Osteocyte (in vitro differentiated cells): ENCODE measurements around the gene KCNA2. TPM values are rescaled to one million over a fixed set of nuclear protein-coding genes. Genes with fewer than 3 reads are reported as not detected.

Experiments used
- DNase-seq: peaks from one replicate; pipeline ENCODE4 v3.0.0; 2021; ENCODE audit warnings: mixed read lengths; ENCODE audit not compliant: unreplicated experiment; ENCODE audit errors: extremely low spot score
- H3K27ac Mint-ChIP-seq: one replicate; pipeline ENCODE4 v1.8.0; 2021; ENCODE audit warnings: mild to moderate bottlenecking, mixed read lengths; ENCODE audit not compliant: unreplicated experiment
- H3K27me3 Mint-ChIP-seq: one replicate; pipeline ENCODE4 v1.8.0; 2021; ENCODE audit warnings: mixed read lengths; ENCODE audit not compliant: unreplicated experiment
- H3K36me3 Mint-ChIP-seq: one replicate; pipeline ENCODE4 v1.8.0; 2021; ENCODE audit warnings: mixed read lengths; ENCODE audit not compliant: unreplicated experiment
- H3K4me1 Mint-ChIP-seq: one replicate; pipeline ENCODE4 v1.8.0; 2021; ENCODE audit warnings: mixed read lengths; ENCODE audit not compliant: unreplicated experiment
- H3K4me3 Mint-ChIP-seq: one replicate; pipeline ENCODE4 v1.8.0; 2021; ENCODE audit warnings: mild to moderate bottlenecking, moderate library complexity, mixed read lengths; ENCODE audit not compliant: unreplicated experiment
- H3K9me3 Mint-ChIP-seq: one replicate; pipeline ENCODE4 v1.8.0; 2021; ENCODE audit warnings: mixed read lengths; ENCODE audit not compliant: unreplicated experiment
- total RNA-seq: library from RNA; stranded (reverse); gene quantifications from 2 replicates; pipeline ENCODE4 v1.2.1, GENCODE V29; 2021
- TF ChIP-seq, protein P1 (sequence below): fragments of 200-600 bp; sonication (generic); IDR thresholded peaks from 2 replicates; pipeline ENCODE4 v1.5.0; 2021; ENCODE audit warnings: antibody characterized with exemption, mild to moderate bottlenecking, moderate library complexity

Gene KCNA2
- total RNA-seq, 1 donor from 2014 or later, result 0.05 TPM

DNA sequence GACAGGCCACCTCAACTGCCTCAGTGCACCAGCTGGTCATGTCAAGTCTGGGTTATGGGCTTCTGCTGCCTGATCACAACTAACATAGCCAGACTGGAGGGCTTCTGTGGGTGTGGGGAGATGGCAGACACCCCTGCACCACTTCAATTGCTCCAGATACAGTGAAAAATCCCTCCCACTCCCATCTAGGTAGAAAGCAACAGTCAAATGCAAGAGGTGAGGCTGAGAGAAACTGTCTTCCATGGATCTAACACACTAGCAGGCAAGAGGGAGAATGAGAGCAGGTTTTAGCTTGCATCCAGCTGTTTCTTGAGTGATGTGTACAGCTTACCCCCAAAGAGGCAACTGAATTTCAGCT lies 10.8 kb downstream of the KCNA2 start:
- Mint-ChIP-seq H3K27me3 (peaks cover 11% of the 10 kb centered on the region), H3K36me3 (no peaks in the 10 kb centered on the region), H3K9me3 (no peaks in the 10 kb centered on the region), H3K27ac (no peak overlapping the region), H3K4me1 (no peaks in the 10 kb centered on the region), H3K4me3 (no peak overlapping the region)
- TF ChIP-seq, protein P1, sequence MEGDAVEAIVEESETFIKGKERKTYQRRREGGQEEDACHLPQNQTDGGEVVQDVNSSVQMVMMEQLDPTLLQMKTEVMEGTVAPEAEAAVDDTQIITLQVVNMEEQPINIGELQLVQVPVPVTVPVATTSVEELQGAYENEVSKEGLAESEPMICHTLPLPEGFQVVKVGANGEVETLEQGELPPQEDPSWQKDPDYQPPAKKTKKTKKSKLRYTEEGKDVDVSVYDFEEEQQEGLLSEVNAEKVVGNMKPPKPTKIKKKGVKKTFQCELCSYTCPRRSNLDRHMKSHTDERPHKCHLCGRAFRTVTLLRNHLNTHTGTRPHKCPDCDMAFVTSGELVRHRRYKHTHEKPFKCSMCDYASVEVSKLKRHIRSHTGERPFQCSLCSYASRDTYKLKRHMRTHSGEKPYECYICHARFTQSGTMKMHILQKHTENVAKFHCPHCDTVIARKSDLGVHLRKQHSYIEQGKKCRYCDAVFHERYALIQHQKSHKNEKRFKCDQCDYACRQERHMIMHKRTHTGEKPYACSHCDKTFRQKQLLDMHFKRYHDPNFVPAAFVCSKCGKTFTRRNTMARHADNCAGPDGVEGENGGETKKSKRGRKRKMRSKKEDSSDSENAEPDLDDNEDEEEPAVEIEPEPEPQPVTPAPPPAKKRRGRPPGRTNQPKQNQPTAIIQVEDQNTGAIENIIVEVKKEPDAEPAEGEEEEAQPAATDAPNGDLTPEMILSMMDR, result no peak
- no peak for DNase-seq

DNA sequence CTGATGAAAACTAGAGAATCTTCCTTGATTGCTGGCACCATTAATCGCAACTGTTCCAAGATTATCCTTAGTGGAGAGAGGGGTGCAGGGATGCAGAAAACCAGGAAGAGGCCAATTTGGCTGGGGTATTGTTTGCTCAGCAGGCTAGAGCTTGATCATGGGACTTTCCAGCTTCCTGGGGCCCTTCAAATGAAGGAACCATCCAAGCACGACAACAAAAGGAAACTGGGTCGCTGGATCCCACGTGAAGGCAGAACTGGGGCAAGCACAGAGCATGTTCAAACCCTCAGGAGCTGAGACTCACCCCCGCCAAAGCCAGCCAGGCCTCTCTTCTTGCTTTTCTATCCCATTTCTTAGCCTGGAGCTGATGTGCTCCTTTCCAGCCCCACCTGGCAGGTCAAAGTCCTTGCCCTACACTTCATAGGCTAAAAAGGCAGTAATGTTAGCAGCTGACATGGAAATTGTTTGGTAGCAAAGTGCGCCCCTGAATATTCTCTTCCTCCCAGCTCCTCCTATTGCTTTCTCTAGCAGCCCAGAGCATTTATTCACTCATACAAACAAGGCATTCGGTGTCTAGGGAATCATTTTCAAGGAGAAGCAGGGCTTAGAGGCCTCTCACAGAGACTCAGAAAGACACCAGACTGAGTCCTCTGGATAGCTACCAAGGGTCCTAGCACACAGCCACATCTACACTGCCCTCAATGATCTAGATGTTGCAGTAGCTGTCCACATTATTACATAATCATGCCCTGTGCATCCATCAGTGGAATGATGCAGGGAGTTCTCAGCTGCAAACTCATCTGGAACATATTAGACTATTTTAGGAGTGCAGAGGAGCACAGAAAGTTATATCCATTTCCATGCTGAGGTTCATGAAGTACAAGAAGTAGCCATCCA lies 11.5 kb downstream of the KCNA2 start:
- Mint-ChIP-seq H3K4me3 (no peak overlapping the region), H3K27me3 (peaks cover 11% of the 10 kb centered on the region), H3K9me3 (no peaks in the 10 kb centered on the region), H3K36me3 (no peaks in the 10 kb centered on the region), H3K4me1 (no peaks in the 10 kb centered on the region), H3K27ac (no peak overlapping the region)
- TF ChIP-seq, protein P1, result no peak
- no peak for DNase-seq

DNA sequence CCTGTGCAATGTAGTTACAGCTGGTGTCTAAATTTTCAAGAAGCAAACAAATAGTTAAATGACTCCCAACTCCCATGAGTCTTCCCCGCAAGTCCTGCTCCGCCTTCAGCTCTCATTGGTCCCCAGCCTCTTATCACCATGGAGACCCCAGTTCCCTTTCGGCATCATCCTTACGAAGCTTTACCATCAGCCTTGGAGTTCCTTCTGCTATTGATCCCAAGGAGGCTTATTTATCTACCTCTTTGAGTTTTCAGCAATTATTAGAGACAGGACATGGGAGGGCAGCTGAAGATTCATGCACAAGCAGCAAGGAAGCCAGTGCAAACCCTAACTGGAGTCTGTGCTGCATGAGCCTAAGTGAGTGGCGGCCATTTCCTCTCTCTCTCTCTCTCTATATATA lies 12.3 kb downstream of the KCNA2 start:
- Mint-ChIP-seq H3K4me3 (no peak overlapping the region), H3K36me3 (no peaks in the 10 kb centered on the region), H3K27ac (no peak overlapping the region), H3K9me3 (no peaks in the 10 kb centered on the region), H3K27me3 (peaks cover 8% of the 10 kb centered on the region), H3K4me1 (no peaks in the 10 kb centered on the region)
- TF ChIP-seq, protein P1, result no peak
- no peak for DNase-seq

DNA sequence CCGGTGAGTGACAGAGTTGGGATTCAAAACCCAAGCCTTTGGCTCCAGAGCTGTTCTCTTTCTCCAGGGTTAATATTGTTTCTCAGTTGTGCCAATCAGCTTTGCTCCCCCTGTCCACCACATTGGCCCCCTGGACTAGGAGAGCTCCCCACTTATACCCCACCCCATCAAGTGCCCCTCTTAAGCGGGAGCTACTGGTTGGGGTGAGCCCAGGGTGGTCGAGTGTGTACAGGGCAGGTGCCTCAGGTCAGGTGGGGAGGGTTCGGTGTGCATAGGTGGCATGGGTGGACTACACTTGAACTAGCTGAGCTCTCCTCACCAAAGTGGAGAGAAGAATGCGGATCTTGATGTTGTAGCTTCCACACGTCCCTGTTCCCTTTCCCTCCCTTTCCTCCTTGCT lies 14.2 kb downstream of the KCNA2 start:
- no peak for DNase-seq
- Mint-ChIP-seq H3K4me3 (no peak overlapping the region), H3K4me1 (no peaks in the 10 kb centered on the region), H3K9me3 (no peaks in the 10 kb centered on the region), H3K27me3 (peaks cover 6% of the 10 kb centered on the region), H3K36me3 (no peaks in the 10 kb centered on the region), H3K27ac (no peak overlapping the region)
- TF ChIP-seq, protein P1, result no peak

DNA sequence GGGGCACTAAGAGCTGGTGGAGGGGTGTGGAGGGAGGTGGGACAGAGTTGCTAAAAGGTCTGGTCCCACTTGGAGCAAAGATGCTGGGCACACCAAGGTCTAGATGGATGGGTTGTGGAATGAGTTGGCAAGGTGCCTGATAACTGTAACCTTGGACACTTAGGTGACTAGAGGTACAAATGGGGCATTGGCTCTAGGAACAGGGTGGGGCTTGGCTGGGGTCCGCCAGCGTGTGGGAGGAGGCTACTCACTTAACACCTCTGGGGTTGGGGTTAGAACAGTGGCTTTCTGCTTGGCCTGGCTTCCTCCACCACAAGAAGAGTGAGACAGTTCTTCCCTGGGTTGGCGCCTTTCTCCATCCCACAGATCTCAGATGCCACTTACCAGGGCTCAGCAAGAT lies 17.2 kb downstream of the KCNA2 start:
- H3K4me1 Mint-ChIP-seq, result no peaks in the 10 kb centered on the region
- H3K27me3 Mint-ChIP-seq, result no peaks in the 10 kb centered on the region
- no peak overlapping the region for H3K4me3 Mint-ChIP-seq
- TF ChIP-seq, protein P1, result no peak
- no peak overlapping the region for H3K27ac Mint-ChIP-seq
- no peaks in the 10 kb centered on the region for H3K9me3 Mint-ChIP-seq
- DNase-seq, result no peak
- H3K36me3 Mint-ChIP-seq, result no peaks in the 10 kb centered on the region
